ENCODE measurements around the gene COG6.

COG6 gene

DNA sequence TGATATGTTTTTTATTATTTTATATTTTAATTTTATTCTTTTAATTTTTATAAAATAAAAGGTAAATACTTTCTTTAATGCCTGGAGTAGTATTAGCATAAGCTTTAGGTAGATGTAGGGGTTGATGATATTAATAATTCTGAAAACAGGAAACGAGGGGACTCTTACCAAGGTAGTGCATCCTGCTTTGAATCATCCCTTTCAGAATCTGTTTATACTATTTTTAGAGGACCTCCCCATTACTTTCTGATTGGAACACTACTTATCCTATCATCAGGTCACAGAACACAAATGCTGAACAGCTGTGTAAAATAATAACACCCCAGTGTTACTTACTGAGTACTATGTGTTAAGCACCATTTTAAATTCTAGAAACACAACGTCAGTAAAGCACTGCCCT, 27.3 kb downstream of the COG6 start:
- no peak for DNase-seq

DNA sequence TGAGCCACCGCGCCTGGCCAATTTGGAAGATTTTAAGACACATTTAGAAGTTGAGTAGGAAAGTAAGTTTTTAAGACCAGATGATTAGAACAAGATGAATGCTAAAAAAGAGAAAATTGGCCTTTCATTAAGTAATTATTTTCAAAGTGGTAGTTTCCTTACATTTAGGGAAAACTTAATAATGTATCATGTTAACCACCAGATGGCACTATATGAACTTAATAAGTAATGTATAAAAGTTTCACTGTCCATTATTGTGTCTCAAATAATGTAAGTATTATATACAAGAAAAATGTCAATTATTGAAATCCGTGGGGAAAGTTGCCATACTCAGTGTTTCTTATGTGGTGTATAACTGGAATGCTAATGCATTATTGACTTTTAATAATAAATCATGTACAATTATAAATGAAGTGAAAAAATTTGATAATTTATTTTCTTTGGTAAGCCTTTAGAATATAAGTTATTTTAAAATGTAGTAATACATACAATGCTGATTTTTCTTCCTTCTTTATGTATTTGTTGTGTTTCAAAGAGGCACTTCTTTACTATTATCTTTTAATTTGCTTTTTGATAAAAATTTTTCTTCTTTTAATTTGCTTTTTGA, 29.2 kb downstream of the COG6 start:
- DNase-seq = no peak

- no peak for DNase-seq
Measured at GRCh38 chr13:39685652-39686051, 30.2 kb downstream of the COG6 start.

- no peak for DNase-seq
Measured at GRCh38 chr13:39688278-39688677, 32.8 kb downstream of the COG6 start.

GRCh38 chr13:39688699-39689405, 33.4 kb downstream of the COG6 start:
- DNase-seq = no peak

DNA sequence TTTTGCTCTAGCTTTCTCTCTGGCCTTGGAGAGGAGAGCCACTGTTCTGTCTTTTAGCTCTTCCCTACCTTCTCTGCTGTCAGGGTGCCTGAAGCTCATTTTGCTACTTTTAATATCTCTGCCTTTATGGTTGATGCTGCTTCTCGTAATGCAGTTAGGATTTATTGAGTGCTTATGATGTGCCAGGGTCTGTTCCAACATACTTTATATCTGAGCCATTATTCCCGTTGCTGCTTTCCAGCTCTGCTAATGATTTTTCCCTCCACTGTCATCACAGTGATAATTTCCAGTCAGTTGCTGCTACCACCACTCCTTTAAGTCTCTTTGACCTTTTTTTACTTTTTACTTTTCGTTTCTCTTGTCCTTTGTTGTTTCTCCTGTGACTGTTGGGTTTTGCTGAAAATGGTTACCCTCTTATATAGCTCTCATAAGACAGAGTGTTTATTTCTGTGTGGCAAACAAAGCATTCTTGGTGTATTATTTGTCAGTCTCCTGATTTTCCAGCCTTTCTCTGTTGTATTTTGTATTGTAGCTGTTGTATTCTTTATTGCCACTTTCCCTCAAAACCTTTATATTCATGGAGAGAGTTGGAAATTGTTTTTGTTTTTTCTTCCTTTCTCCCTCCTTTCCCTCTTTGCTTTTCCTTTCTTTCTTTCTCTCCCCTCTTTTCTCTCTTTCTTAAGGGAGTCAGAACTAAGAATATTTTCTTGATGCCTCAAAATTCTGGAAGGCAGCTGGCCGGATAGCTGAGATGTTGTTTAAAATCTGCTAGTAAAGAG, 37.4 kb downstream of the COG6 start:
- no peak for DNase-seq

GRCh38 chr13:39699274-39699673, 43.8 kb downstream of the COG6 start:
- DNase-seq = no peak

DNA sequence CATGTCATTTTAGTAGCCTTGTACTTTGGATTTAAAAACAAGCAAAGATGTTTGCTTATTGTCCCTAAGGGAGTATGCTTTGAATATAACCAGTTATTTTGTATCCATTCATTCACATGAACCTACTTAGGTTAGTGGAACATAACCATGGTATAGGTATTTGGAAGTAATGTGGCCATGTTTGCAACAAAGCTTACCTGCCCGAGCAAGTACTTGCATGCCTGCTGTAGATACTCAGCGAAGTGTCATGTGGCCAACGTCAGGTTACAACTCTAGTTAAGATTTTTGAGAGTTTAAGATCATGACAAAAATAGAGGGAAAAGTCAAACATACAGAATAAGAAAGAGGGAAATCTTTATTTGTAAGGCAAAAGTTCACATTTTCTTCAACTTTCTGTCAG, 57.2 kb downstream of the COG6 start:
- no peak for DNase-seq

DNA sequence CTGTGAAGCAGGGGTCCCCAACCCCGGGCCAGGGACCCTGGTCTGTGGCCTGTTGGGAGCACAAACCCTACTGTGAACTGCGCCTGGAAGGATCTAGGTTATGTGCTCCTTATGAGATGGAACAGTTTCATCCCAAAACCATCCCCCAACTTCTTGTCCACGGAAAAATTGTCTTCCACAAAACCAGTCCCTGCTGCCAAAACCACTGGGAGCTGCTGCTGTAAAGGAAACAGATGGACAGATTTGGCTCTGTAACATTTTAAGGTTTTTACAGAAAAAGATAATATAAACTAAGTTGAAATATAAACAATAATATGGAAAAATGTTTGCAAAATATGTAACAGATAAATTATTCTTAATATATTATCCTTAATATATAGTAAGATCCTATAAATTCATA, 73.7 kb downstream of the COG6 start:
- DNase-seq = no peak

DNA sequence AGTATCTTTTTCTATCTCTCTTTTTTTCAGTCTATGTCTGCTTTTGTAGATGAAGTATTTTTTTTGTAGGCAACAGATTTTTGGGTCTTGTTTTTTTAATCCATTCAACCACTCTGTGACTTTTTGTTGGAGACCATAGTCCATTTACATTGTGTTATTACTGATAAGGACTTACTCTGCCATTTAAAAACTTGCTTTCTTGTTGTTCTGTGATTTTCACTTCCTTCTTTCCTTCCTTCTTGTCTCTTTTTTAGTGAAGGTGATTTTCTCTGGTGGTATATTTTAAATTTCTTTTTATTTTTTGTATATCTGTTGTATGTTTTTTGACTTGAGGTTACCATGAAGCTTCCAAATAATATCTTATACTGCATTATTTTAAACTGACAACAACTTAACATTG, 79.5 kb downstream of the COG6 start:
- no peak for DNase-seq

GRCh38 chr13:39737047-39737446, 81.6 kb downstream of the COG6 start:
- no peak for DNase-seq

GRCh38 chr13:39740761-39741160, 85.3 kb downstream of the COG6 start:
- DNase-seq = no peak

DNA sequence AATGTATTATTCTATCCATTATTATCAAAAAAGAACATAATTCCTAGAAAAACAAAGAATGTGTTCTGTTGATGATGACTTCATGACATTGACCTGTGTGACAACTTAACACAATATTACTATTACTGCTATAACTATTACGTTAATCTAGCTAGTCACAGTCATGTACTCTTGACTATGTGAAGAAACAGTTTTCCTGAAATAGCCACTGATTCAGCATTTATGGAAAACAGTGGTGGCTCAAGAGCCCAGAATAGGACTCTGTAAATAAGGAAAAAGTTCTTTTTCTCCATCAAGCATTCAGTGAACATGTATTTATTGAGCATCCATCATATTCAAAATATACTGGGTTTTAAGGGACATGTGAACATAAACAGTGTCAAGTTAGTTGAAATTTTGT, 93.5 kb downstream of the COG6 start:
- no peak for DNase-seq

DNA sequence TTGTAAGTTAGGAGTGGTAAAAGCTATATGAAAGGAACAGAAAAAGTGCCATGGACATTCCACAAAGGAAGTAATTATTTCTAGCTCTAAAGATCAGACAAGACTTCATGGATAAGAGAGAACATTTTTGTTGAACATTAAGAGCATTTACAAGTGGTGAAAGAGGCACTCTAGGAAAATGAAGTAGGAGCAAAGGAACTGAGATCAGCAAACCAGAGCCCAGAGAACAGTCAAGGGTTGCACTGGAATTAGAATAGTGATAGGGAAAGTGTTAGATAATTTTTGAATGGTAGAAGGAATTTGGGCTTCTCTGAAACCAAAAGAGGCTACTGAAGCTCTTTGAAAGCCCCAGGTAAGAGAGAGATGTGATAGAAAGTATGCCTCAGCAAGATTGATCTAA, 94.1 kb downstream of the COG6 start:
- no peak for DNase-seq

- no peak for DNase-seq
Measured at GRCh38 chr13:39751805-39752204, 96.3 kb downstream of the COG6 start.

DNA sequence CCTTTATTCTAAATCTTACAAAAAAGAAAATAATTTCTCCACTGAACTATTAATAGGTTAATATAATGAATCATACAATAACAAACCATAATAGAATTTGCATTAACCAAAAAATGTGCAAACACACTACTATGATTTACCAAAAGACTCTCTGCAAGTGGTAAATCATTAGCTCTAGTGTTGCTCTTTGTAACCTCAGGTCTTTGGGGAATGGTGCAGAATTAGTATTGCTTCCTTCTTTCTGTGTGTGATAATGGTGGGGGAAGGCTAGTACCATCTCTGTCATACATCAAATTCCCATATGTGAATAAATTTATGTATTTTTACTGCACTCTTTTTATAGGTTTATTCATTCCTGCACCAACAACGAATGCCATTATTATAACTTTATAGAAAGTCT, 105.1 kb downstream of the COG6 start:
- no peak for DNase-seq

DNA sequence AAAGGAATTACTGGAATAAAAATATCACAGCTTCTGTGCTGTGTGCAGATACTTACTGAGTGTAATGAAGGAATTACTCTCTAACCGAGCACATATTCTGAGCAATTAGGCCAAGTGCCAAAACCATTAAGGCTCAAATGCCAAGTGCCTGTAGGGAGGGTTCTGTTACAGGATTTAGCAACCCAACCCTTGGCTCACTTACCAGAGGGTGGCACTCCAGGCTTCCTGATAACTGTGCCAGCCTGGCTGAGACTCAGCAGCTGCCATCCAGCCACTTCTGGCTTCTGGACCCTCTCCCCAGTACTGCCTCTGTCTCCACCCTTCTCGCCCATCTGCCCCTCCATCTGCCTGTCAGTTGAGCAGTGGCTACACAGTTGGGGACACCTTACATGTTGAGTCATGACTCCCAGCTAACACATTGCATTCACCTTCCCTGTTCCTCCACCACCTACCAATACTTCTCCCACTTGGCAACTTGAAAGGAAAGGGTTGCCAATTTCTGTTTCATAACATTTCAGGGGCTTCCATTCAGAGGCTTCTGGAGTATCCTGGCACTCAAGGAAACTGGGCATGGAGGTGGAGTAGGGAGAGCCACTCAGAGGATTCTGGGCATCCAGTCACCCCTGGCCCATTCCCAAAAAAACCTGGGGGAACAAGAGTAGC, 110.5 kb downstream of the COG6 start:
- peak; percentile 30 for DNase-seq

GRCh38 chr13:39766464-39767158, 111.1 kb downstream of the COG6 start:
- no peak for DNase-seq

GRCh38 chr13:39767791-39768517, 112.5 kb downstream of the COG6 start:
- no peak for DNase-seq

DNA sequence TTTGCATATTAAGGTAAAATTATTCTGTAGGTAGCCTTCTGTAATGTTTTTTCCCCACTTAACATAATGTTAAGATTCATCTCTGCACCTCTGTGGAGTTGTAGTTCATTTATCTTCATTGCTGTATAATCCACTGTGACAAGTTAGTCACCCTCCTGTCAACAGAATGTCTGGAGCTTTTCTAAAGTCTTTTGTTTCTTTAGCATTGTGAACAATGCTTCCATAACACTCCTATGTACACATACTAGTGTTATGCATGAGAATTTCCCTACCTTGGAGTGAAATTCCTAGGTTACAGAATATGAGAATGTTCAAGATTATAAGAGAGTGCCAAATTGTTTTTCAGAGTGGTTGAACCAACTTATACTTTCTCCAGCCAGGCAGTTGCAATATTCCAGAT, 113.5 kb downstream of the COG6 start:
- DNase-seq = no peak

- no peak for DNase-seq
Measured at GRCh38 chr13:39770221-39771090, 115.0 kb downstream of the COG6 start.

Data from activated naive CD4-positive, alpha-beta T cell treated with Interleukin-2 at 50 U/mL for 16 hours (primary cell).